Endothelial cell of umbilical vein (primary cell): Measurements from ENCODE around the gene FMN2. TPM values are rescaled to one million over a fixed set of nuclear protein-coding genes. Genes with fewer than 3 reads are reported as not detected.

Experiments
- BruUV-seq: library from RNA; stranded (reverse); fragments of 400-500 nt; replicated peaks from 2 replicates; lab custom pipeline; 2021; lab: Mats Ljungman, UMichigan
- CTCF ChIA-PET: fragments of 300-600, 350-600 bp; sonication (Branson Sonifier 250); formaldehyde crosslinking; loops from one replicate; lab custom pipeline; 2021; ENCODE audit warnings: antibody characterized with exemption, inconsistent platforms; lab: Charles Lee
- POLR2A ChIA-PET: fragments of 300-600, 350-600 bp; sonication (Branson Sonifier 250); formaldehyde crosslinking; loops from one replicate; lab custom pipeline; 2021; ENCODE audit warnings: antibody characterized with exemption, inconsistent platforms; lab: Charles Lee
- DNase-seq: peaks from one replicate; pipeline ENCODE4 v3.0.0-alpha.2; 2011; ENCODE audit warnings: low read depth, low spot score
- FAIRE-seq: peaks from 2 replicates; lab custom pipeline; 2011; peaks lifted over from hg19 to GRCh38; lab: Jason Lieb, UNC
- H2AFZ ChIP-seq: 2 replicates; pipeline ENCODE4 v1.6.0; 2012; ENCODE audit warnings: low read depth, low read length, control low read depth, inconsistent platforms
- H3K27ac ChIP-seq: 2 replicates; pipeline ENCODE4 v1.5.1; 2011; ENCODE audit warnings: low read depth, mild to moderate bottlenecking, control low read depth, low read length, moderate library complexity; ENCODE audit not compliant: insufficient read depth
- H3K27me3 ChIP-seq, 2 experiments: 2 replicates each; pipeline versions ENCODE4 v1.6.0 to v1.6.1; 2011; ENCODE audit warnings: low read length in 2 of 2, mixed read lengths in 1 of 2; ENCODE audit not compliant: control insufficient read depth in 2 of 2, insufficient read depth in 2 of 2
- H3K36me3 ChIP-seq, 2 experiments: 2 replicates in 1 of 2; 3 replicates in 1 of 2; pipeline ENCODE4 v1.5.1; 2011; ENCODE audit warnings: low read length in 2 of 2, mild to moderate bottlenecking in 1 of 2, moderate library complexity in 1 of 2; ENCODE audit not compliant: control insufficient read depth in 2 of 2, insufficient read depth in 2 of 2; ENCODE audit errors: extremely low read depth in 1 of 2
- H3K4me1 ChIP-seq: 3 replicates; pipeline ENCODE4 v1.5.1; 2011; ENCODE audit warnings: mild to moderate bottlenecking, low read length; ENCODE audit not compliant: control insufficient read depth, insufficient read depth; ENCODE audit errors: extremely low read depth
- H3K4me2 ChIP-seq: 2 replicates; pipeline ENCODE4 v1.6.1; 2011; ENCODE audit warnings: low read length, control low read depth, mixed read lengths; ENCODE audit not compliant: insufficient read depth
- H3K4me3 ChIP-seq, 3 experiments: fragments of 200-600 bp in 1 of 3; sonication (generic), shearing (Covaris generic) in 1 of 3; replicated peaks in 1 of 3; 2 replicates each; pipeline ENCODE4 v1.5.1; 2011 to 2016; ENCODE audit warnings: control low read depth in 3 of 3, low read length in 3 of 3, mild to moderate bottlenecking in 2 of 3, inconsistent platforms in 1 of 3, low read depth in 1 of 3, moderate library complexity in 1 of 3; ENCODE audit not compliant: insufficient read depth in 1 of 3
- H3K79me2 ChIP-seq: 2 replicates; pipeline ENCODE4 v1.6.0; 2012; ENCODE audit warnings: low read length, inconsistent platforms; ENCODE audit not compliant: control insufficient read depth, insufficient read depth
- H3K9ac ChIP-seq: replicated peaks from 2 replicates; pipeline ENCODE3; 2011; ENCODE audit warnings: low read length, control low read depth; ENCODE audit not compliant: insufficient read depth; ENCODE audit errors: extremely low read depth
- H3K9me1 ChIP-seq: replicated peaks from 3 replicates; pipeline ENCODE4 v1.6.0; 2011; ENCODE audit warnings: mild to moderate bottlenecking, low read length; ENCODE audit not compliant: control insufficient read depth, insufficient read depth; ENCODE audit errors: extremely low read depth
- H3K9me3 ChIP-seq: replicated peaks from 2 replicates; pipeline ENCODE4 v1.5.1; 2012; ENCODE audit warnings: low read length, inconsistent platforms; ENCODE audit not compliant: control insufficient read depth, insufficient read depth
- H4K20me1 ChIP-seq: replicated peaks from 2 replicates; pipeline ENCODE3; 2011; ENCODE audit warnings: mild to moderate bottlenecking, low read length; ENCODE audit not compliant: control insufficient read depth, insufficient read depth; ENCODE audit errors: extremely low read depth
- CTCF ChIP-seq, 2 donors: IDR thresholded peaks; 1 replicate in 1 of 2; 2 replicates in 1 of 2; pipeline ENCODE4 v1.5.1; 2011; ENCODE audit warnings: low read length in 2 of 2, mild to moderate bottlenecking in 2 of 2, moderate library complexity in 2 of 2, control low read depth in 1 of 2, inconsistent platforms in 1 of 2, low read depth in 1 of 2; ENCODE audit not compliant: insufficient read depth in 1 of 2; ENCODE audit errors: extremely low read depth in 1 of 2
- EZH2 ChIP-seq: IDR thresholded peaks from 2 replicates; pipeline ENCODE4 v1.6.1; 2012; ENCODE audit warnings: borderline replicate concordance, low read depth, mild to moderate bottlenecking, moderate library complexity, low read length, inconsistent platforms; ENCODE audit not compliant: severe bottlenecking
- FOS ChIP-seq: IDR thresholded peaks from 2 replicates; pipeline ENCODE4 v1.6.1; 2011; ENCODE audit warnings: mild to moderate bottlenecking, low read length, moderate library complexity, borderline replicate concordance; ENCODE audit not compliant: insufficient read depth
- GATA2 ChIP-seq: IDR thresholded peaks from 2 replicates; pipeline ENCODE4 v1.7.0; 2011; ENCODE audit warnings: low read depth, mild to moderate bottlenecking, moderate library complexity, mixed read lengths, low read length; ENCODE audit not compliant: insufficient read length, insufficient read depth
- JUN ChIP-seq: IDR thresholded peaks from 2 replicates; pipeline ENCODE4 v1.6.1; 2011; ENCODE audit warnings: borderline replicate concordance, low read depth; ENCODE audit not compliant: insufficient read length, insufficient read depth
- MAX ChIP-seq: IDR thresholded peaks from 2 replicates; pipeline ENCODE4 v1.6.1; 2011; ENCODE audit not compliant: insufficient read depth, insufficient read length
- MYC ChIP-seq: IDR thresholded peaks from one replicate; pipeline ENCODE4 v1.6.1; 2011; ENCODE audit warnings: mild to moderate bottlenecking, low read depth, low read length
- POLR2A ChIP-seq: IDR thresholded peaks from 2 replicates; pipeline ENCODE4 v1.6.1; 2012; ENCODE audit warnings: low read depth, mild to moderate bottlenecking, control low read depth, low read length
- POLR2AphosphoS5 ChIP-seq: IDR thresholded peaks from 2 replicates; pipeline ENCODE4 v1.6.1; 2012; ENCODE audit warnings: low read depth, mild to moderate bottlenecking, control low read depth, low read length, moderate library complexity; ENCODE audit not compliant: insufficient read depth
- dilution Hi-C: fragments of 300-500 bp; cut with MboI; formaldehyde crosslinking; loops from one replicate; pipeline ENCODE4 v1.15.0; 2019; ENCODE audit warnings: low sequenced_read_pairs; ENCODE audit not compliant: extremely low pct_ligation_motif_present
- intact Hi-C: fragments of 100-400 bp; cut with micrococcal nuclease; formaldehyde crosslinking; loops from one replicate; pipeline ENCODE4 v1.10.0; 2022
- polyA plus RNA-seq, 4 experiments: library from polyadenylated mRNA; depleted of rRNA in 3 of 4; stranded (reverse) in 3 of 4; unstranded in 1 of 4; fragments of >200 nt; gene quantifications; 2 replicates each; pipeline versions ENCODE4 v1.2.1 to v1.2.3, GENCODE V29; 2011 to 2012; ENCODE audit warnings: missing spikeins in 1 of 4
- total RNA-seq: library from RNA; stranded (reverse); gene quantifications from 2 replicates; pipeline ENCODE4 v1.2.3, GENCODE V29; 2021

Gene FMN2
- total and polyA plus RNA-seq, 2 donors (not counting 3 experiments of a cell fraction or from before 2014, with no cell fraction given), result not detected

GRCh38 chr1:240054109-240054701 is 37.5 kb upstream of the FMN2 start:
- Histone ChIP-seq H3K4me2 (no peak overlapping the region), H3K9me3 (no peaks in the 10 kb centered on the region), H3K9me1 (no peaks in the 10 kb centered on the region), H3K36me3 (no peaks in the 10 kb centered on the region), H2AFZ (no peak overlapping the region), H3K27ac (no peak overlapping the region), H4K20me1 (no peaks in the 10 kb centered on the region), H3K4me3 (no peak overlapping the region), H3K79me2 (no peaks in the 10 kb centered on the region), H3K9ac (no peak overlapping the region), H3K27me3 (no peaks in the 10 kb centered on the region), H3K4me1 (no peaks in the 10 kb centered on the region)
- TF ChIP-seq MAX, result no peak
- no peak for TF ChIP-seq EZH2
- TF ChIP-seq GATA2, result no peak
- no peak for TF ChIP-seq MYC
- TF ChIP-seq FOS, result no peak
- TF ChIP-seq POLR2AphosphoS5, result no peak
- TF ChIP-seq POLR2A, result no peak
- TF ChIP-seq JUN, result no peak
- TF ChIP-seq CTCF (IDR thresholded peaks at IDR 0.05; ENCODE audit: extremely low read depth in 1 of 2, insufficient read depth in 1 of 2, low read depth in 1 of 2, low read length in 2 of 2), result no peak
- no peak for FAIRE-seq
- ChIA-PET POLR2A (no interaction called here), CTCF (no interaction called here)
- no TSS peak for BruUV-seq
- dilution Hi-C loops (no loop called here), intact Hi-C loops (no loop called here)
- DNase-seq, result no peak
